K562 (cell line): ENCODE measurements around the gene MARCHF3.

Experiments used
- EZH2 ChIP-seq: IDR thresholded peaks from 2 replicates; pipeline ENCODE4 v1.6.1; 2012; ENCODE audit warnings: low read depth, mild to moderate bottlenecking, inconsistent platforms, low read length, borderline replicate concordance
- ZNF143 ChIP-seq: sonication (generic); formaldehyde crosslinking; IDR thresholded peaks from 2 replicates; pipeline ENCODE4 v1.9.0; 2022; ENCODE audit warnings: mild to moderate bottlenecking, missing genetic modification reagents
- TF ChIP-seq, protein P1 (sequence below): fragments of 450-650 bp; IDR thresholded peaks from 2 replicates; pipeline ENCODE4 v1.6.1; 2016; ENCODE audit warnings: antibody characterized with exemption

DNA sequence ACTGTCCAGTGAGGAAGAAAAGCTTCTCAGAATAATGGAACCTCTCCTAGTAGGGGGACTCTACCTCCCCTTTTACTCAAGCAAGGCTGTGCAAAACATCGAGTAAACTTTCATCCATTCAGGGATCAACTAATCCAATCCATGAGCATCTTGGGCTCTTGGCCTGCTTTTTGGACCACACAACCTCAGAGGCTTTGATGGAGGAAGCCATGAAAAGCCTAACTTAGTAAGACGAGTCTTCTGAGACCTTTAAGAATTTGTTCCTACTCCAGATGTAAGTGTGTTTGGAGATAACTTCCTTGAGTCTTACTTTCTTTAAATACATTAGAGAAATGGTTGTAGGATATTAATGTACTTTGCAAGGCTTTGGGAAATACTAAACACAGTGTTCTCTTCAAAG lies 49.1 kb downstream of the MARCHF3 start:
- no peak for TF ChIP-seq EZH2
- TF ChIP-seq, protein P1, sequence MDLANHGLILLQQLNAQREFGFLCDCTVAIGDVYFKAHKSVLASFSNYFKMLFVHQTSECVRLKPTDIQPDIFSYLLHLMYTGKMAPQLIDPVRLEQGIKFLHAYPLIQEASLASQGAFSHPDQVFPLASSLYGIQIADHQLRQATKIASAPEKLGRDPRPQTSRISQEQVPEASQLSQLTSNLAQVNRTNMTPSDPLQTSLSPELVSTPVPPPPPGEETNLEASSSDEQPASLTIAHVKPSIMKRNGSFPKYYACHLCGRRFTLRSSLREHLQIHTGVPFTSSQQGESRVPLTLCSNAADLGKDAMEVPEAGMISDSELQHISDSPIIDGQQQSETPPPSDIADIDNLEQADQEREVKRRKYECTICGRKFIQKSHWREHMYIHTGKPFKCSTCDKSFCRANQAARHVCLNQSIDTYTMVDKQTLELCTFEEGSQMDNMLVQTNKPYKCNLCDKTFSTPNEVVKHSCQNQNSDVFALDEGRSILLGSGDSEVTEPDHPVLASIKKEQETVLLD: no peak
- TF ChIP-seq ZNF143: no peak
